GM21447 (cell line): Measurements from ENCODE around the gene RASL10A.

Source experiments
- ATAC-seq: cut with Tn5 transposase; IDR thresholded peaks from one replicate; pipeline ENCODE4 v1.9.1; 2021; ENCODE audit not compliant: unreplicated experiment

RASL10A gene

DNA sequence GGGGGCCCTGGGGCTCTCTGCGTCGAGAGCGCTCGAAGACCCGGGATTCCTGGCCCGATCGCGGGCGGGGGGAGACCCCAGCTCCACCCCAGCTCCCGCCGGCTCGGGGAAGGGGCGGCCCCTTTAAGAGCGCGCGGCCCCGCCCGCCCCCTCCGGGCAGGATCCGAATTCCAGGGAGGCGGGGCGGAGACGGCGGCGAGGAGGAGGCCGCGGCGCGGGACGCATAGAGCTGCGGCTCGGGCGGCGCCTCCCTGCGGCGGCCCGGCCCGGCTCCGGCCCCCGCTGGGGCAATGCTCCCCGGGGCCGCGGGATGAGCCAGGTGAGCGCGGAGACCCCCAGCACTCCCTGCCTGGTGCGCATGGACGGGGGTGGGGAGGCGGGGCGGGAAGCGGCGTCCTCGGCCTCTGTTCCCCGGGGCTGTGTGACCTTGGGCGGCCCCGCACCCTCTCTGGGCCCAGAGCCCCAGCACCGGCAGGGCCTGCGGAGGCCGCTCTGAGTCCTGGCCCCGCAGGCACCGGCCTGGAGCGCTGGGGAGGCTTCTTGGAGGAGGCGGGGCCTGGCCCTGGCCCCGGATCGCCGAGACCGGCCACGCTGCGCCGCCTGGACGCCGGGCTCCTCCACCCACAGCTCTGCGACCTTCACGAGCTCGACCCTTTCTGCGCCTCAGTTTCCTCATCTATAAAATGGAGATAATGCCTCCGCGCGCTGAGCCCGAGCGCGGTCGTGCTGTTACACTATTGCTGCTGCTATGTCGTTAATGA lies 8.5 kb downstream of the RASL10A start:
- ATAC-seq: no peak

DNA sequence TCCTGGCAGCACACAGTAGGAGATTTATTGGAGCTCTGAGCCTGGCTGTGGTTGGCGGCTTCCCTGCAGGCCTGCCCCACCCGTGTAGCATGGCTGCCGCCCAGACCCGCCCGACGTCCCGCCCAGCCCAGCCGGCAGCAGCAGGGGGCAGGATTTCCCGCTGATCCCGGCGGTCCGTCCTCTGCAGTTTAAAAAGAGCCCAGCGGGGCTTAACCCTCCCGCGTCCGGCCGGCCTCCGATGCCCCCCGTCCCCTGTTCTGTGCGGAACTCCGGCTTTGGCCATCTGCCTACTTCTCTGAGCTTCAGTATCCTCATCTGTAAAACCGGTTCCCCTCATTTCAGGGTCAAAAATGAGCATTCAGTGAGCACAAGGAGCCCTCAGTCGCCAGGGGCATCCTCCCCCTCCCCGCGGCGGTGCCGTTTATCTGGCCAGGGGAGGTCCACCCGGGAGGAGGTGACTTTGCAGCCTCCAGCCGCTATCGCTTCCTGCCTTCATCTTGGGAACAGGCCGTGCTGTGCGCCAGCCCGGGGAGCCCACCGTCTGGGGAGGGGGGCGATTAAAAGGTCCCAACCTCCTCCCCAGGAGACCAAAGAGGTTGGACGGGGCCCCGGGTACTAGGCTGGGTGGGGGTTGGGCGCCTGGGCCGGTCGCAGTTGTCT lies 9.2 kb downstream of the RASL10A start, which contains the start of gene GAS2L1:
Gene GAS2L1, plus strand, starts transcription at position 476 of the 660 bp plus-strand sequence. CDS start 1,456 bp downstream, outside the sequence.
- ATAC-seq: no peak

DNA sequence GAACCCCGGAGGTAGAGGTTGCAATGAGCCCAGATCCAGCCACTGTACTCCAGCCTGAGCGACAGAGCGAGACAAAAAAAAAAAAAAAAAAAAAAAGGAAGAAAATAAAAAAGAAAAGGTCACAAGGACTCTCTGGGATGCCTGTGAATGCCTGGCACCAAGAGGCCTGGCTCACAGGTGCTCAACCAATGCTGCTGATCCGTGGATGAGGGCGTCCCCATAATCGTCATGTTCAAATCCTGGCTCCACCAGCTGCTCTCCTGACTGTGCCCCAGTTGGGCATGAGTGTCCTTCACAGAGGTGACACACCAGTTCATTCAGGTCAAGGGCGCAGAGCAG lies 9.7 kb downstream of the RASL10A start:
- no peak for ATAC-seq

DNA sequence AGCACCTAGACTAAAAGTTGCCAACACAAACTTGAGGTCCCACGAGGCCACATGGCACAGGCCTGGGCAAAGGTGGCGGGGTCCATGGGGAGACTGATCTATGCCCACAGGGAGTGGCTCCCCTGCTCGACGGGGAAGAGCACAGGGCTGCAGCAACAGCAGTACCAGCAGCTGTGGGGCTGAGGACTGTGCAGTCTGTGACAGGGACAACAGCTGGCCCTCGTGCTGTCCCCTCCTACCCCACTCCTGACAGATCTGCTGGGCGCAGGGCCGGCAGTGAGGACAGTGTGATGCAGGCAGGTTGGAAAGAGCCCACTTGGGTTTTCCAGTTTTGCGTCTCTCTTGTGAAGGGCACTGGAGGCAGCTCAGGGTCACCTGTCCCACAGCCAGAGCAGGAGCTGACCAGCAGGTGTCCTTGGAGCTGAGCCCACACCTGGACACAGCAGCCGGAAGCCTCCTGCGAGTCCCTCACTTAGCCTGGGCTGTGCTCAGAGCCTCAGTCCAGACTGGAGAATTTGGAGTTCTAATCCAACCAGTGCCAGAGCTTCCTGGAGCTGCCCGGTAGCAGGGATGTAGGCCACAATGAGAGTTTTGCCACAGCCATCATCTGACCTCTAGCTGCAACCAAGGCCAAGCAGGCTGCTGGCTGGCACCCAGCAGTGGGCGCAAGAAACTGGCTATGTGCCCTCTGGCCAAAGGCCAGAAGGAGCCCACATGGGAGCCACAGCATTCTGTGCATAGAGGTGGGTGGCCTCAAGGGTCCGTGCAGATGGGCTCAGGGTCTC lies 12.6 kb downstream of the RASL10A start:
- no peak for ATAC-seq

DNA sequence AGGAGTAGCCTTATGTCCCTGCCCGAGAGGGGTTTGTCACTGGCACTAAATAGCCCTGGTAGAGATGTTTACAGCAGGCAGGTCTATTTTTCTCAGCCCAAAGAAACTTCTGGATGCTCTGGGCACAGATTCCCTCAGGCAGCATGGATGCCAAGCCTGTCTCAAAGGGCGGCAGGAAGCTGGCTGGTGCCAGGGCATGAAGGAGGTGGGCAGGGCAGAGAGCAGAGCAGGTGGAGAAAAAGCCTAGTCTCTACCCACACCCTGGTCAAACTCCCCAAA lies 13.2 kb downstream of the RASL10A start:
- no peak for ATAC-seq

DNA sequence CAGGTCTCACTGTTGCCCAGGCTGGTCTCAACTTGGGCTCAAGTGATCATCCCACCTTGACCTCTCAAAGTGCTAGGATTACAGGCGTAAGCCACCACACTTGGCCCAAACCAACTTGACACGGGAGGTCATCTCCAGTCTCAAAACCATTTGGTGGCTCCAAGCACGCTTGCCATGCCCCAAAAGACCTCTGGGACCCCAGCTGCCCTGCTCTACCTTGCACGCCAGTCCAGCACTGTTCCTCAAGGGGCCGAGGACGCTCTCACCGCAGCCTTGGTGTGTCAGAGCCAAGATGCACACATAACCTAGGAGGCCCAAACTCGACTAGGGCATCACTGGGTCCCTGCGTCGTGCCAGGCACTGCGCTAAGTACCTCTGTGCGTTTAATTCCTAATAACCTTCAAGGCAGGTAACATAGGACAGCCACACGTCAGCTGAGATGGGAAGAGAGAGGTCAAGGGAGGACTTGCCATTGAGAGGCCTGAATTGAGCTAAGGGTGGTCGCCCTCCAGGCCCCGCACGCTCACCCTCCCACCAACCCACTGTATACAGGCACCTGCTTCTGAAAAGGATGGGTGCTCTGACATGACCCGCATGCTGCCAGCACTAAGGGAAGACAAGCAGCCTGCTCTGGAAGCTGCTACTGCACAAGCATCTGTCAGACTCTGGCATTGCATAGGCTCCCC lies 13.6 kb downstream of the RASL10A start:
- ATAC-seq: no peak

DNA sequence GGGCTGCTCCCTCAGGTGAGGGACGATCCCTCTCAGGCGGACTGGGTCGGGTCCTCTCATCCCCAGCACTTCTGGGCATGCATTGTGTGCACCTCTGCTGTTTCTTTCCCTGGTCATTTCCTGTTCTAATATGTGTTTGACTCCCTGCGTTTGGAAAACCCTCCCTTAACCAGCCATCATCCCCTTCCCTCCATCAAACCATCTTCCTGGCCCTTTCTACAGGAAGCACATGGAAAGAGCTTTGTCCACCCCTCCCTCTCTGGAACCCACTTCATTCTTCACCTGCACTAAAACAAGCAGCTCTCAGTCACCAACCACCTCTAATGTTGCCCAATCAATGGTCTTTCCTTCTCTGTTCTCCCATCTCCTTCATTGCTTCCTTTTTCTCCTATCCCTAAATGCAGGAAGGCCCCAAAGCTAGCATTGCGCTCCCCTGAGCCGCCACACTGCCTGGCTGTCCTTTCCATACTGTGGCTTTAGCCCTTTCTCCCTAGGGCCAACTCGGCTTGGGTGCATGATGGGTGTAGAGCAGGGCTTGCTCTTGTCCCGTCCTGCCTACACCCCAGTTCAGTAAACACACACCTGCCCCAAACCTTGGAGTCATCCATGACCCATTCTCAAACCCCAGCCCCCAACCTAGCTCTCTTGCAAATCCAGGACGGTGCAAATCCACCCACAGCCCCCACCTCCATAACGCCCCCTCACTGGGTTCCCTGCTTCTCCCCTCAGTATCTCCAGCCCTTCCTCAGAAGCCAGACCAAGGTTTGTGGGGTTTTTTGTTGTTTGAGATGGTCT lies 14.5 kb downstream of the RASL10A start:
- ATAC-seq: no peak

DNA sequence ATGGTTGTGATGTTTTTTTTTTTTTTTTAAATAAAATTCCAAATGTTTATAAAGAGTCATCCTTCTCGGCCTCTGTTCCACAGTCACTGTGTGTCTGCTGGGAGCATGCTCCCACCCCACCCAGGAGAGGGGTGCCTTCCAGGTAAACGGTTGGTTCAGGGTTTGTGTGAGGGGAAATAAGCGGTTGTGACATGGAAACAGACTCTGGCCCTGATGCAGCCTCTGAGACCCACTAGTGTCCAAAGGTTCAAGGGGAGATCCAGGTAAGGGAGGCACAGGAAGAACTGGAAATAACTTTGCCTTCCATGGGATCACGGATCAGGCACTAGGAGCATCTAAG lies 15.1 kb downstream of the RASL10A start:
- ATAC-seq: no peak

DNA sequence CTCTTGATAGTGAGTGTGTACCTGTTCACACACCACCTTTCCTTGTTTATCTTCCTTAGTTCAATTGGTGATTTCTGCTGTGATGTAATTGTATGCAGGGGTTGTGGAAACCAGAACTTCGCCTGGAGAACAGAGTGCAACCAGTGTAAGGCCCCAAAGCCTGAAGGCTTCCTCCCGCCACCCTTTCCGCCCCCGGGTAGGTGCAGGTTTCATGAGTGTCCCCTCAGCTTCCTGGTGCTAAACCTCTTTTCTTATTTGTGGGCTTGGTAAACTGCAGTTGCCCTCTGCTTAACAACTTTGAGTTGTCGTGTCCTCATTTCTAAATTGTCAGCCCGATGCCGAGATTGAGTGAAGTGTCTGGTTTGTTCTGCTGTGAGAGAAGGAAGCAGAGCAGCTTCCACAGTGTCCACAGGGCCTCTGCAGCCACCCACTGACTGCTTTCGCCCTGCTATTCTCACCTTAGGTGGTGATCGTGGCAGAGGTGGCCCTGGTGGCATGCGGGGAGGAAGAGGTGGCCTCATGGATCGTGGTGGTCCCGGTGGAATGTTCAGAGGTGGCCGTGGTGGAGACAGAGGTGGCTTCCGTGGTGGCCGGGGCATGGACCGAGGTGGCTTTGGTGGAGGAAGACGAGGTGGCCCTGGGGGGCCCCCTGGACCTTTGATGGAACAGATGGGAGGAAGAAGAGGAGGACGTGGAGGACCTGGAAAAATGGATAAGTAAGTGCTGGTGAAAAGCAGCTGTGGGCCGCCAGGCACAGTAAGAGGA lies 16.2 kb downstream of the RASL10A start:
- ATAC-seq: no peak

DNA sequence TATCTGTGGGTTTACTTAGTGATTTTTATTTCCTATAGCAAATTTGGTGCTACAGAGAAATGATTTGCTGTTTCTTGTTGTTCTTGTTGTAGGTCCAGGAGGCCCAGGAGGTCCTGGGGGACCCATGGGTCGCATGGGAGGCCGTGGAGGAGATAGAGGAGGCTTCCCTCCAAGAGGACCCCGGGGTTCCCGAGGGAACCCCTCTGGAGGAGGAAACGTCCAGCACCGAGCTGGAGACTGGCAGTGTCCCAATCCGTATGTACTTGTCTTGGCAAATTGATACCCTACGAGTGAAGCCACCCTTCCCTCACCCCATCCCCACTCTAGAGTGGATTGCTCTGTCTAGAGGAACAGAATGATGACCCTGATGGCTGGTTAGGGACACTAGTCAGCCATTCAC lies 16.9 kb downstream of the RASL10A start:
- no peak for ATAC-seq

DNA sequence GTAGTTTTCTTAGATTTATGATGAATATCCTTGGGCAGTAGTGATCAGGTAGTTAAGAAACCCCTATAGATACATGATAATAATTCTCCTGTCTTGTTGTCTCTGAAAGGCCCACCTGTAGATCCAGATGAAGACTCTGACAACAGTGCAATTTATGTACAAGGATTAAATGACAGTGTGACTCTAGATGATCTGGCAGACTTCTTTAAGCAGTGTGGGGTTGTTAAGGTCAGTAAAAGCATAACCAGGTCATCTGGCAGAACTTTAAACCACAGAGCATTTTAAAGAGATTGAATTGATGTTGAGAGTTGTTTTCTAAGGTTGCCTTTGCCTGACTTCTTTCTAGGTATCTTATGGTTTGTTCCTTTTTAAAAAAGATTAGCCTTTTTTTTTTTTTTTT lies 23.1 kb downstream of the RASL10A start:
- ATAC-seq: no peak

DNA sequence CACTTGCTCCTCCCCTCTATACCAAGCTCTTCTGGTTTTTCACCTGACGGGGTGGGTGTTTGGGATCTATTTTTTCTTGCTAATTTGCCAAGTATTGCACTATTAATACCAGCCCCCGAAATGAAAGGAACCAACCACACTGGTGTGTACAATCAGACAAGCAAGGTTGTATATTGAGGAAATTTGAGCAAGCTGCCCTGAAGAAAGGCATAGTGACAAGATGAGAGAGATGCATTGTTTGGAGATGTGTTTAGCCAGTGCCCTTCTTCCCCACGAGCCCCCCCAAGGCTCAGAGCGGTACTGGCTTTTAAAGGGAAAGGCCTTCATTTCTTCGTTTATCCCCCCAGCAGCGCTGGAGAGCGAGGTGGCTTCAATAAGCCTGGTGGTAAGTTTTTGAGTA lies 24.3 kb downstream of the RASL10A start:
- ATAC-seq: no peak

DNA sequence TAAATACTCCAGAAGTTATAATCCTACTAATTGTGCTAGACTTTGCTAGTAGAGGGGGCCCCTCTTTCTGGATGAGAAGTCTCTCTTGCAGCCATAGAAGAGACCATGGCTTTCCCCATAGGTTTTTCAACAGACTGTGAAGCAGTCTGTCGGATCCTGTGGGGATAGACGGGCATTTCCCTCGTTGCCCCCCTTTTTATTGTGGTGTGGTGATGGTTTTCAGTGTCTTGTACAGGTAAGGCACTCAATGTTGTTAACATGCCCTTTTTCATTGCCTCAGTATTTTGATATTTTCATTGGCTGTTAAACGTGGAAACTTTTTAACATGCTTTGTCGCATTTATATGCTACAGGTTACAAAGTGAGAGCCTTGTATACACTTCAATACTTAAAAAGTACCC lies 25.4 kb downstream of the RASL10A start:
- no peak for ATAC-seq

DNA sequence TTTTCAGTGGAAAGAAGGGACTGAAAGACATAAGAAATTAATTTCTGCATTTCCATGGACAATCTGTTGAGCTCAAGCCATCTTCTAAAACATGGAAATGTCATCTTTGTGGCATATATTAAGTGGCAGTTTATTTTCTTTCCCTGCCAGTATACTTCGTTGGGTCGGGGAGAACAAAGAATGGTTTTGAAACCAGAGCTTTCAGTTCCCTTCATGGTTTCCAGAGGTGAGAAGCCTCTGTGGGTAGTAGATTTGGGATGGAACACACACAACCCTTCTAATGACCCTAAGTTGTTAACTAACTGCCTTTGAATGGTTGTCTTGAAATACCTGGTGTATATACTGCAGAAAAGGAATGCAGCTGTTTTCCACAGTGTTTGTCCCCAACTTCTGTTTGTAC lies 26.7 kb downstream of the RASL10A start:
- ATAC-seq: no peak

DNA sequence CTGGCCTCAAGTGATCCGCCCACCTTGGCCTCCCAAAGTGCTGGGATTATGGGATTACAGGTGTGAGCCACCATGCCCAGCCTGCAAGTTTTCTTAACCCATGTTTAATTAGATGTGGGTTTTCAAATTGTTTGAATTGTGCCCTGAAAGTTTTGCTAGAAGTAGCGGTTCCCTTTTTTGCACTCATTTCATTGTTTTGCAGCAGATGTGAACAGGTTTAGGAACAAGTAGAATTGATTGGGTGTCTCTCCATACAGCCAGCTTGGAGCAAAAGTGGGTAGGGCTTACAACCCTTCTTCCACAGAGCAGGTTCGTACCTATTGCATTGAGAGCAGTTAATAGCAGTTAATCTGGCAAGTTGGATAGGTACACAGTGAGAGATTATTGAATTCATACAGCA lies 31.3 kb downstream of the RASL10A start:
- no peak for ATAC-seq

DNA sequence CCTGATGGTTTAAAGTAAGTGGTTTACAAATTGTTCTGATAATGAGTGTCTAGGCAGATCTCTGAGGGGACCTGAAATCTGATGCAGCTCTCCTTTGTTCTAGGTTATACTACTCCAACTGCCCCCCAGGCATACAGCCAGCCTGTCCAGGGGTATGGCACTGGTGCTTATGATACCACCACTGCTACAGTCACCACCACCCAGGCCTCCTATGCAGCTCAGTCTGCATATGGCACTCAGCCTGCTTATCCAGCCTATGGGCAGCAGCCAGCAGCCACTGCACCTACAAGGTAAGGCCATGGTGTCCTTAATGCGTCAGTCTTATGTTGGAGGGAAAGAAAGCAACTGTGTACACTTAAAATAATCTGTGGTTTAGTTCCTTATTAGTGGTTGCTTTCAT lies 37.6 kb downstream of the RASL10A start:
- ATAC-seq: no peak

DNA sequence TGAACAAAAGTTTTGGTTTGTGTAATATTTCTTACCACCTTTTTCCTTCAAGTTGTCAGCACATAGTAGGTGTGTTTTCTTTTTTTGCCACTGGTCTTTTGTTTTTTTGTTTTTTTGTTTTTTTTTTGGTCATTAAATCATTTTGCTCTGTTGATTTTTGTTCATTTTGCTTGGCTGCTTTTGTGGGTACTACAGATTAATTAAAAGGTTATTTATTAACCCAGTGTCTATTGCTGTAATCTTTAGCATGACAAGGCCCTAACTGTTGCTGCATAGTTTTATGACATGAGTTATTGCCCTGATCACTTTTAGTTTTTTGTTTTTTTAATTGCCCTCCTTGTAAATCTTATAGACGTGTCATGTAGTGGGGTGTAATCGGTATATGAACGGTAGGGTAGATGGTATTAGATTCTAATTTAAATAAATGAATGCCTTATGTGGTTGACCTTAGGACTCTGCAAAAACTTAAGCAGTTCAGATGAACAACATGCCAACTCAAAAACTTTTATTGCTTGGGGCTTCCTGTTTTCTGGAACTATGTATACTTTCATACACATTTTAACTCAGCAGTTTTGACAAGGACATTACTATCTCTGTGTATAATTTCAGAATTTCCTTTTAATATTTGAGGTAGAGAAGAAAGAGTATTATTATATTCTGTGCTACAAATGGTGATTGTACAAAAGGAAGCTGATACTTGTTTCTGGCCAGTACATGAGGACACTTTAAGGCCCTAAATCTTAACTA lies 39.5 kb downstream of the RASL10A start:
- ATAC-seq: no peak

DNA sequence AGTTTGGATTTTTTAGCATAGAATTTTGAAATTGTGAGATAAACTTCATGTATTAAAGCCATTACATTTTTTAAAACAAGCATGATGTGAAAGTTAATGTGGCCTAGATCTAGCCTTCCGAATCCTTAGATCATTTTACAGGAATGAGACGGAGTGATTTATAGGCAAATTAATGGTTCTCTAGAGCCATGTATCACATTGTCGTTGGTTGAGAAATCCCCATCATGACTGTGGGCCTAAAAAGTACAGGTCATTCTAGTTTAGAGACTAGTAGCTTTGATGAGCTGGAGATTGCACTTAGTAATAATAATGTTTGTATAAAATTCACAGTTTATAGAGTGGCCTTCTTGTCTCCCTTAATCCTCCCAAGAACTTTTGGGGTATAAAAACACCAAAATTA lies 40.3 kb downstream of the RASL10A start:
- ATAC-seq: no peak

DNA sequence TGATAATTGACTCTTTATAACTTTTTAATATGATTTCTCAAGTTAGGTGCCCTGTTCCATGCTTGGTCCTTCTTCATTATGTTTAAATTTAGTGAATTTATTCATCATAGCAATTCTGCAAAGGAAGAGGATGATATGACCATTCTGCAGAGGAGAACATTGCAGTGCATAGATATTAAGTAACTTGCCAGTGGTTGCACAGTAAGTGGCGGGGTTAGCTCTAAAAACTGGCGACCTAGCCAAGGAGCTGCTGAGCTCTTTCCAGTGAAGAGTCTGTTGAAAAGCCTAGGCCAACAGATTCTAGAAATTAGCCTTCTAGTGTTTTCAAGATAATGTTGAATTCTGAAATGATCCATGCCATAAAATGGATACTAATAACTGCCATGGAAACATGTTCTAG lies 42.9 kb downstream of the RASL10A start:
- no peak for ATAC-seq
